ENCODE results near the gene DCUN1D4.

Gene DCUN1D4

DNA sequence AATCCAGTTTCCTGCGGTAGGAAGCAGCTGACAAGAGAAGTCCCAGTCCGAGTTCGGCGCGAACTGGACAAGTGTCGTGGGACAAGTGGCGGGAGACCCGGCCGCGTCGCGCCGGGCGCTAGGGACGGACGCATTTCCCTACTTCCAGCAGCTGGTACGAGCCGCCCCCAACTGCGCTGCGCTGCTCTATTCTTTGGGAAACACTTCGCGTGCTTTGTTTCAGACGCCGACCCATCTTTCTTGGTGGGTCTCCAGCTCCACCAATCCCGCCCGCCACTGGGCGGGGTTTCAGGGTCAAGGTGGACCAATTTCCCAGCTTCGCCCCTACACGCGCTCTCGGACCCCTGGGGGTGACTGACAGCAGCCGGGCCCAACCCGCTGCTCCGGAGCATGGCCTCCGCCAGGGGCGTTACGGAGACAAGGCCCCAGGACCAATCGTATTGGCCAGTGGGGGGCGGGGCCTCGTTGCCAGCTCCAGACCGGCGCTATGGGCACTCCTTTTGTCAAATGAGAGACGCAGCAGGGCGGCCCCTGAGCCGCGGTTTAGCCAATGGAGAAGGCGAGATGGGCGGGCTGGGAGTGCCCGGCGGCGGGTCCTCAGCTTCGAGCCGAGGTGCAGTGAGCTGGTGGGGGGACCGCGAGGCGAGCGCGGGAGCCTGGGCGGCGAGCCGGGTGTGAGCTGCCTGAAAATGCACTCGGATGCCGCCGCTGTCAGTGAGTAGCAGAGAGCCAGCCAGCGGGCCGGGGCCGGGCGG is at the start of gene DCUN1D4:
DCUN1D4 (plus strand) TSS at position 600 of the 755 bp plus-strand sequence; CDS start at position 690, 90 bp downstream.
- no peak for TF ChIP-seq CTCF (IDR thresholded peaks at IDR 0.05; ENCODE audit: insufficient read depth, low read length, poor library complexity, severe bottlenecking)
- TF ChIP-seq EZH2phosphoT487 (conservative IDR thresholded peaks at IDR 0.05; ENCODE audit: low read length), result no peak
- H3K27ac ChIP-seq (ENCODE audit: low read depth, low read length), result peak within 1 kb of the TSS; percentile 76
- H3K36me3 ChIP-seq (ENCODE audit: low read length), result no peaks in the 10 kb centered on the region
- no peaks in the 10 kb centered on the region for H3K27me3 ChIP-seq (ENCODE audit: low read length)
- peak within 1 kb of the TSS; percentile 82 for H3K4me3 ChIP-seq (ENCODE audit: insufficient read depth, low read length, poor library complexity, severe bottlenecking)
- H3K9ac ChIP-seq (ENCODE audit: low read length), result peak within 1 kb of the TSS; percentile 69
- H3K4me2 ChIP-seq (ENCODE audit: low read depth, low read length, poor library complexity, severe bottlenecking), result peak within 1 kb of the TSS; percentile 87
- H3K9me2 ChIP-seq (replicated peaks; ENCODE audit: insufficient read depth, low read length), result no peaks in the 10 kb centered on the region
- peaks cover 41% of the 10 kb centered on the region for H3K79me2 ChIP-seq (ENCODE audit: insufficient read depth, low read length)
- H3K9me3 ChIP-seq (ENCODE audit: insufficient read depth, low read length), result no peaks in the 10 kb centered on the region
- no peaks in the 10 kb centered on the region for H4K20me1 ChIP-seq (ENCODE audit: low read depth, low read length)
- H2AFZ ChIP-seq (ENCODE audit: low read depth, low read length, severe bottlenecking), result peak within 1 kb of the TSS; percentile 98
- peaks cover 15% of the 10 kb centered on the region for H3F3A ChIP-seq (ENCODE audit: insufficient read depth)

DNA sequence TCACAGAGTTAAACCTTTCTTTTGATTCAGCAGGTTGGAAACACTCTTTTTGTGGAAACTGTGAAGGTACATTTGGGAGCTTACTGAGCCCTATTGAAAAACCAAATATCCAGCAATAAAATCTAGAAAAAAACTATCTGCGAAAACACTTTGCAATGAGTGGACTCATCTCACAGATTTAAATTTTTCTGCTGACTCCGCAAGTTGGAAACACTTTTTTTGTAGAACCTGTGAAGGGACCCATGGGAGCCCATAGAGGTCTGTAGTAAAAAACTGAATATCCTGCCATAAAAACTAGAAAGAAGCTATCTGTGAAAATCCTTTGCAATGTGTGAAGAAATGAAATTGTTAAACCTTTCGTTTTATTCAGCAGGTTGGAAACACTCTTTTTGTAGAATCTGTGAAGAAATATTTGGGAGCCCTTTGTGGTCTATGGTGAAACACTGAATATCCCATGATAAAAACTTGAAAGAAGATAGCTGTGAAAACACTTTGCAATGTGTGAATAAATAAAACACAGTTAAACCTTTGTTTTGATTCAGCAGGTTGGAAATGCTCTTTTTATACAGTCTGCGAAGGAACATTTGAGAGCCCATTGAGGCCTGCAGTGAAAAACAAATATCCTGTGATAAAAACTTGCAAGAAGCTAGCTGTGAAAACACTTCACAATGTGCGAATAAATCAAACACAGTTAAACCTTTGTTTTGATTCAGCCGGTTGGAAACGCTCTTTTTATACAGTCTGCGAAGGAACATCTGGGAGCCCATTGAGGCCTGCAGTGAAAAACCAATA is 22.3 kb upstream of the DCUN1D4 start:
- Histone ChIP-seq H2AFZ (ENCODE audit: low read depth, low read length, severe bottlenecking) (no peak overlapping the region), H4K20me1 (ENCODE audit: low read depth, low read length) (no peaks in the 10 kb centered on the region), H3K27me3 (ENCODE audit: low read length) (no peaks in the 10 kb centered on the region), H3K4me3 (ENCODE audit: insufficient read depth, low read length, poor library complexity, severe bottlenecking) (no peak overlapping the region), H3K9ac (ENCODE audit: low read length) (no peak overlapping the region), H3K4me2 (ENCODE audit: low read depth, low read length, poor library complexity, severe bottlenecking) (no peak overlapping the region), H3F3A (ENCODE audit: insufficient read depth) (no peaks in the 10 kb centered on the region), H3K27ac (ENCODE audit: low read depth, low read length) (no peak overlapping the region), H3K9me3 (ENCODE audit: insufficient read depth, low read length) (no peaks in the 10 kb centered on the region; the same call in 1 of the 2 replicates), H3K36me3 (ENCODE audit: low read length) (no peaks in the 10 kb centered on the region), H3K79me2 (ENCODE audit: insufficient read depth, low read length) (no peaks in the 10 kb centered on the region), H3K9me2 (replicated peaks; ENCODE audit: insufficient read depth, low read length) (no peaks in the 10 kb centered on the region)
- TF ChIP-seq CTCF (IDR thresholded peaks at IDR 0.05; ENCODE audit: insufficient read depth, low read length, poor library complexity, severe bottlenecking) (no peak), EZH2phosphoT487 (conservative IDR thresholded peaks at IDR 0.05; ENCODE audit: low read length) (no peak)

DNA sequence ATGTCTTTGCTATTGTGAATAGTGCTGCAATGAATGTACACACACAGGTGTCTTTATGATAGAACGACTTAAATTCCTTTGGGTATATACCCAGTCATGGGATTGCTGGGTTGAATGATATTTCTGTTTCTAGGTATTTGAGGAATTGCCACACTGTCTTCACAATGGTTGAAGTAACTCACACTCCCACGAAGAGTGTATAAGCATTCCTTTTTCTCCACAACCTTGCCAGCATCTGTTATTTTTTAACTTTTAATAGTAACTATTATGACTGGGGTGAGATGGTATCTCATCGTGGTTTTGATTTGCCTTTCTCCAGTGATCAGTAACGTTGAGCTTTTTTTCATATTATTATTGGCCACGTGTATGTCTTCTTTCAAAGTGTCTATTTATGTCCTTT is 17.6 kb upstream of the DCUN1D4 start:
- Histone ChIP-seq H2AFZ (ENCODE audit: low read depth, low read length, severe bottlenecking) (no peak overlapping the region), H4K20me1 (ENCODE audit: low read depth, low read length) (no peaks in the 10 kb centered on the region), H3K9me2 (replicated peaks; ENCODE audit: insufficient read depth, low read length) (no peaks in the 10 kb centered on the region), H3K79me2 (ENCODE audit: insufficient read depth, low read length) (no peaks in the 10 kb centered on the region), H3K9me3 (ENCODE audit: insufficient read depth, low read length) (no peaks in the 10 kb centered on the region), H3K4me2 (ENCODE audit: low read depth, low read length, poor library complexity, severe bottlenecking) (no peak overlapping the region), H3K27ac (ENCODE audit: low read depth, low read length) (no peak overlapping the region), H3K27me3 (ENCODE audit: low read length) (no peaks in the 10 kb centered on the region), H3K9ac (ENCODE audit: low read length) (no peak overlapping the region), H3K36me3 (ENCODE audit: low read length) (no peaks in the 10 kb centered on the region), H3K4me3 (ENCODE audit: insufficient read depth, low read length, poor library complexity, severe bottlenecking) (no peak overlapping the region), H3F3A (ENCODE audit: insufficient read depth) (no peaks in the 10 kb centered on the region)
- no peak for TF ChIP-seq EZH2phosphoT487 (conservative IDR thresholded peaks at IDR 0.05; ENCODE audit: low read length)
- no peak for TF ChIP-seq CTCF (IDR thresholded peaks at IDR 0.05; ENCODE audit: insufficient read depth, low read length, poor library complexity, severe bottlenecking)

Data from SU-DHL-6 (cell line).